Central memory CD8-positive, alpha-beta T cell (primary cell): ENCODE data around the gene CDC42SE2.
A peak's percentile ranks its signal among the peaks of the same experiment; 100 is the strongest.

ENCODE experiments used
- ATAC-seq: fragments of 150-1000 bp; cut with Tn5 transposase; replicated peaks from 2 replicates; pipeline ENCODE4 v1.10.0; 2022; ENCODE audit warnings: mild to moderate bottlenecking, moderate FRiP score, moderate number of reproducible peaks; ENCODE audit not compliant: poor library complexity, severe bottlenecking; ENCODE audit errors: extremely low read depth
- DNase-seq, 2 donors: peaks; one replicate each; pipeline ENCODE4 v3.0.0; 2021; ENCODE audit warnings: low spot score in 2 of 2
- H3K27ac Mint-ChIP-seq: one replicate; pipeline ENCODE4 v1.8.0; 2022; ENCODE audit warnings: low read depth, mild to moderate bottlenecking, moderate library complexity, mixed read lengths
- H3K27me3 Mint-ChIP-seq: one replicate; pipeline ENCODE4 v1.8.0; 2022; ENCODE audit warnings: mixed read lengths
- H3K36me3 Mint-ChIP-seq: one replicate; pipeline ENCODE4 v1.8.0; 2022; ENCODE audit warnings: mild to moderate bottlenecking, moderate library complexity, mixed read lengths; ENCODE audit not compliant: insufficient read depth
- H3K4me1 Mint-ChIP-seq: one replicate; pipeline ENCODE4 v1.8.0; 2022; ENCODE audit warnings: mixed read lengths
- H3K4me3 Mint-ChIP-seq: one replicate; pipeline ENCODE4 v1.8.0; 2022; ENCODE audit warnings: mild to moderate bottlenecking, moderate library complexity, mixed read lengths
- H3K9me3 Mint-ChIP-seq: one replicate; pipeline ENCODE4 v1.8.0; 2022; ENCODE audit warnings: mixed read lengths

Gene CDC42SE2

GRCh38 chr5:131382407-131383395, 118.8 kb downstream of the CDC42SE2 start:
- no peaks in the 10 kb centered on the region for H3K27me3 Mint-ChIP-seq
- ATAC-seq (peak; percentile 74), DNase-seq (peak in 1 of 2 donors; percentile 65)
- peaks cover 51% of the 10 kb centered on the region for H3K36me3 Mint-ChIP-seq
- peak overlapping the region; percentile 96 for H3K27ac Mint-ChIP-seq
- peaks cover 71% of the 10 kb centered on the region for H3K4me1 Mint-ChIP-seq
- H3K4me3 Mint-ChIP-seq: peak overlapping the region; percentile 66
- H3K9me3 Mint-ChIP-seq: no peaks in the 10 kb centered on the region

DNA sequence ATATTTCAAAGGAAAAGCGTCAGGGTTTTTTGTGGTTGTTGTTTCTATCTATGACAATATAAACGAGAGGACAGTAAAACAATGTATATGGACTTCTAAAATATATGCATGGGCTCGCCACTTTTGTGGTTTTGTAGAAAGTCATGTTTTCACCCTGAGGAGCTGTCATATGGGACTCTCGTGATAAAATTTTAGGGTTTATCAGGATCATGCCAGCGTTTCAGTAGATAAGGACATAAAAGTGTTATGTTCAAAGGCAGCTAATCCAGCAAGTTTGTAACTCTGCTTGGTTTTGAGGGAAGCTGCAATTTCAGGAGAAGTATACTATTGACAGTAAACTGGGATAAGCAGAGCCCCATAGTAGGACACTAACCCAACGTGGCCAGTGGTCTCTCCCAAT, 120.3 kb downstream of the CDC42SE2 start:
- no peak for DNase-seq
- ATAC-seq: no peak
- Mint-ChIP-seq H3K27me3 (no peaks in the 10 kb centered on the region), H3K4me3 (no peak overlapping the region), H3K9me3 (no peaks in the 10 kb centered on the region), H3K27ac (peak overlapping the region; percentile 96), H3K4me1 (peaks cover 71% of the 10 kb centered on the region), H3K36me3 (peaks cover 56% of the 10 kb centered on the region)

DNA sequence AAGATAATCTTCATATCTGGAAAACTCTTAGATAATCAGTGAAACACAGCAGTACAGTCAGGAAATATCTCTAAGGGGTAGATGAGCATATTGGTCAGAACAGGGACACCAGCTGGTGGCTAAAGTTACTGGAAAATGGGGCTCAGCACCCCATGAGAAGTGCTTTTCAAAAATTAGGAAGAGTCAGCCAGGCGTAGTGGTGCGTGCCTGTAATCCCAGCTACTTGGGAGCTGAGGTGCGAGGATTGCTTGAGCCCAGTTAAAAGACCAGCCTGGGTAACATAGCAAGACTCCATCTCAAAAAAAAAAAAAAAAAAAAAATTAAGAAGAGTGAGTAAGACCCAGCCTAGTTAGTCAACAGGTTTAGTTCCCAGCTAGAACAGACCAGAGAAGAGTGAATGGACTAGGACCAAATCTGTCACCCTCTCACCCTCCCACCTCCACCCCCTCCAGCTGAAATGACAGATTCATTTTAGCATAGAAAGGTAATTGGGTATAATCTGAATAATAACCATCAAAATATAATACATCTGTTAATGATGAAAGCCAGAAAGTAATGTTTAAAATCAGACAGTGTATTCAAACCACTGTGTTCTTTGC, 120.9 kb downstream of the CDC42SE2 start:
- H3K27ac Mint-ChIP-seq: peak overlapping the region; percentile 96
- DNase-seq (no peak), ATAC-seq (no peak)
- H3K4me1 Mint-ChIP-seq: peaks cover 71% of the 10 kb centered on the region
- no peak overlapping the region for H3K4me3 Mint-ChIP-seq
- no peaks in the 10 kb centered on the region for H3K27me3 Mint-ChIP-seq
- H3K9me3 Mint-ChIP-seq: no peaks in the 10 kb centered on the region
- H3K36me3 Mint-ChIP-seq: peaks cover 57% of the 10 kb centered on the region

GRCh38 chr5:131386124-131386523, 122.3 kb downstream of the CDC42SE2 start:
- DNase-seq (no peak), ATAC-seq (no peak)
- Mint-ChIP-seq H3K4me3 (no peak overlapping the region), H3K4me1 (peaks cover 67% of the 10 kb centered on the region), H3K36me3 (peaks cover 65% of the 10 kb centered on the region), H3K9me3 (no peaks in the 10 kb centered on the region), H3K27ac (peak overlapping the region; percentile 96), H3K27me3 (no peaks in the 10 kb centered on the region)

DNA sequence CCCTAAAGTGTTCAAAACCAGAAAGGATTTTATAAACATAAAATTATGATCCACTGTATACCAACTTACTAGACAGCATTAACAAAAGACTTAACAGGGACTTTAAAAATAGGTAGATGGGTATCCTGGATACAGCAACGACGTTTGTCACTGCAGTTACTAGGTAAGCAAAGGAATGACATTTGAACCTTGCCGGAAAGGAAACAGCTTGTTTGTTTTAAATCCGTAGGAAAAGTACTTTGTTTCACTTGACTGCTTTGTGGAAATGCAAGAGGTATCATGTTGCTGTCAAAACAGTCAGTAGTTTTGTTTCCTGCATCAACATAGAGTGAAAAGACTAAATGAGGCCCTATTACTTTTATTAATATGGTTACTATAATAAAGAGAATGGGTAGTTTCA, 122.9 kb downstream of the CDC42SE2 start:
- Mint-ChIP-seq H3K27me3 (no peaks in the 10 kb centered on the region), H3K36me3 (peaks cover 64% of the 10 kb centered on the region), H3K27ac (peak overlapping the region; percentile 96), H3K4me3 (no peak overlapping the region), H3K9me3 (no peaks in the 10 kb centered on the region), H3K4me1 (peaks cover 63% of the 10 kb centered on the region)
- ATAC-seq (no peak), DNase-seq (no peak)

DNA sequence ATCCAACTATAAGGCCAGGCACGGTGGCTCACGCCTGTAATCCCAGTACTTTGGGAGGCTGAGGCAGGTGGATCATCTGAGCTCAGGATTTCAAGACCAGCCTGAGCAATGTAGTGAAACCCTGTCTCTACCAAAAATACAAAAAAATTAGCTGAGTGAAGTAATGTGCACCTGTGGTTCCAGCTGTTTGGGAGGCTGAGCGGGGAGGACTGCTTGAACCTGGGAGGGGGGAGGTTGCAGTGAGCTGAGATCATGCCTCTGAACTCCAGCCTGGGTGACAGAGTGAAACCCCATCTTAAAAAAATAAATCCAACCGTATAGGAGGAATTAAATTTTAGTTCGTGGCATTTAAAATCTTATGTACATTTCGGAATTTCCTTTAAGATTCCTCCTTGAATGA, 123.4 kb downstream of the CDC42SE2 start:
- H3K27me3 Mint-ChIP-seq: no peaks in the 10 kb centered on the region
- ATAC-seq: no peak
- H3K27ac Mint-ChIP-seq: peak overlapping the region; percentile 96
- H3K4me1 Mint-ChIP-seq: peaks cover 63% of the 10 kb centered on the region
- no peak overlapping the region for H3K4me3 Mint-ChIP-seq
- no peaks in the 10 kb centered on the region for H3K9me3 Mint-ChIP-seq
- no peak for DNase-seq
- peaks cover 66% of the 10 kb centered on the region for H3K36me3 Mint-ChIP-seq

GRCh38 chr5:131389096-131389868, 125.4 kb downstream of the CDC42SE2 start:
- no peak for DNase-seq
- peak overlapping the region; percentile 19 for H3K4me3 Mint-ChIP-seq
- H3K27ac Mint-ChIP-seq: peak overlapping the region; percentile 88
- peaks cover 64% of the 10 kb centered on the region for H3K4me1 Mint-ChIP-seq
- no peak for ATAC-seq
- no peaks in the 10 kb centered on the region for H3K9me3 Mint-ChIP-seq
- H3K36me3 Mint-ChIP-seq: peaks cover 82% of the 10 kb centered on the region
- H3K27me3 Mint-ChIP-seq: no peaks in the 10 kb centered on the region

GRCh38 chr5:131389869-131390265, 126.0 kb downstream of the CDC42SE2 start:
- no peak for DNase-seq
- H3K27ac Mint-ChIP-seq: peak overlapping the region; percentile 88
- no peaks in the 10 kb centered on the region for H3K27me3 Mint-ChIP-seq
- no peak for ATAC-seq
- H3K36me3 Mint-ChIP-seq: peaks cover 80% of the 10 kb centered on the region
- peak overlapping the region; percentile 19 for H3K4me3 Mint-ChIP-seq
- H3K4me1 Mint-ChIP-seq: peaks cover 61% of the 10 kb centered on the region
- no peaks in the 10 kb centered on the region for H3K9me3 Mint-ChIP-seq

GRCh38 chr5:131392466-131393095, 128.7 kb downstream of the CDC42SE2 start:
- Mint-ChIP-seq H3K27ac (peak overlapping the region; percentile 96), H3K27me3 (no peaks in the 10 kb centered on the region), H3K9me3 (no peaks in the 10 kb centered on the region), H3K4me3 (peak overlapping the region; percentile 54), H3K36me3 (peaks cover 82% of the 10 kb centered on the region), H3K4me1 (peaks cover 73% of the 10 kb centered on the region)
- ATAC-seq: no peak
- DNase-seq: no peak

DNA sequence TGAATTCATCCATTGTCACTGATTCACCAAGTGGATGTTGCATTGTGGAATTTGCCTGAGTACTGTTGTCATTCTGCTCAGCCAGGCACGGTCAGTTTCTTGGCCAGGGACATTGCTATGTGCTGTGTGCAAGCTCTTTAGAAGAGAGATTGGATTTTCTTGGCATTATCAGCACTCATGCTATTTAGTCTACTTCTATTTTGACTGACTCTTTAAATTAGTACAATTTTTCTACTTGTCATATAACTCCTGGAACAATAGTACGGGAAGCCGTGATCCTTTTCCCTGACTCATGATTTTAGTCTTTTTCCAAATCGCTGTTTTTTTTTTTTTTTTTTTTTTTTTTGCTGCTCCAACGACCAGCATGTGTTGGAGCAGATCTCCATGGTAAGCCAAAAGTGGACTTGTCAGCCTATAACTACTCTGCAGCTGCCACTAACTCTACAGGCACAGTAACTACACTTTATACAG, 129.7 kb downstream of the CDC42SE2 start:
- Mint-ChIP-seq H3K27me3 (no peaks in the 10 kb centered on the region), H3K27ac (peak overlapping the region; percentile 96), H3K9me3 (no peaks in the 10 kb centered on the region), H3K4me3 (peak overlapping the region; percentile 54), H3K4me1 (peaks cover 73% of the 10 kb centered on the region), H3K36me3 (peaks cover 84% of the 10 kb centered on the region)
- no peak for DNase-seq
- ATAC-seq: no peak

- H3K4me3 Mint-ChIP-seq: peak overlapping the region; percentile 54
- peak in 1 of 2 donors; percentile 52 for DNase-seq
- peak; percentile 98 for ATAC-seq
- H3K4me1 Mint-ChIP-seq: peaks cover 71% of the 10 kb centered on the region
- H3K27ac Mint-ChIP-seq: peak overlapping the region; percentile 96
- no peaks in the 10 kb centered on the region for H3K27me3 Mint-ChIP-seq
- H3K9me3 Mint-ChIP-seq: no peaks in the 10 kb centered on the region
- H3K36me3 Mint-ChIP-seq: peaks cover 85% of the 10 kb centered on the region
Observed at GRCh38 chr5:131394128-131394527, 130.3 kb downstream of the CDC42SE2 start.

GRCh38 chr5:131396015-131396414, 132.2 kb downstream of the CDC42SE2 start:
- Mint-ChIP-seq H3K4me3 (peak overlapping the region; percentile 46), H3K4me1 (peaks cover 63% of the 10 kb centered on the region)
- DNase-seq: no peak

More at GRCh38 chr5:131396015-131396414, 132.2 kb downstream of the CDC42SE2 start:
- Mint-ChIP-seq H3K9me3 (no peaks in the 10 kb centered on the region), H3K27ac (peak overlapping the region; percentile 96), H3K27me3 (no peaks in the 10 kb centered on the region), H3K36me3 (peaks cover 75% of the 10 kb centered on the region)
- ATAC-seq: no peak
